Neuronal stem cell (in vitro differentiated cells): Measurements from ENCODE around the gene FIGNL1.

ENCODE experiments used
- DNase-seq: peaks from one replicate; pipeline ENCODE4 v3.0.0-alpha.2; 2013; ENCODE audit warnings: low spot score
- H2AFZ ChIP-seq: one replicate; pipeline ENCODE4 v1.6.1; 2013; ENCODE audit warnings: mild to moderate bottlenecking, low read length, inconsistent platforms
- H2AK5ac ChIP-seq: 2 replicates; pipeline ENCODE4 v1.6.1; 2013; ENCODE audit warnings: low read depth, mild to moderate bottlenecking, inconsistent platforms, low read length, moderate library complexity, mixed read lengths
- H2BK120ac ChIP-seq: 2 replicates; pipeline ENCODE4 v1.6.1; 2013; ENCODE audit warnings: low read depth, mild to moderate bottlenecking, inconsistent platforms, low read length, moderate library complexity, mixed read lengths
- H2BK12ac ChIP-seq: one replicate; pipeline ENCODE4 v1.6.1; 2013; ENCODE audit warnings: low read length, inconsistent platforms
- H2BK15ac ChIP-seq: 2 replicates; pipeline ENCODE4 v1.6.1; 2013; ENCODE audit warnings: mild to moderate bottlenecking, low read length, inconsistent platforms, mixed read lengths
- H2BK5ac ChIP-seq: one replicate; pipeline ENCODE4 v1.6.1; 2013; ENCODE audit warnings: inconsistent platforms, mild to moderate bottlenecking, low read length, moderate library complexity
- H3K14ac ChIP-seq: one replicate; pipeline ENCODE4 v1.6.1; 2013; ENCODE audit warnings: low read length, inconsistent platforms
- H3K18ac ChIP-seq: 2 replicates; pipeline ENCODE4 v1.6.1; 2013; ENCODE audit warnings: low read length, inconsistent platforms
- H3K23ac ChIP-seq: 2 replicates; pipeline ENCODE4 v1.6.1; 2013; ENCODE audit warnings: low read depth, mild to moderate bottlenecking, mixed read lengths, low read length, inconsistent platforms; ENCODE audit not compliant: poor library complexity
- H3K27ac ChIP-seq: replicated peaks from 3 replicates; pipeline ENCODE4 v1.5.1; 2013; ENCODE audit warnings: low read length, inconsistent platforms
- H3K27me3 ChIP-seq, 3 experiments: 2 replicates each; pipeline ENCODE4 v1.6.1; 2013; ENCODE audit warnings: low read length in 3 of 3, mild to moderate bottlenecking in 2 of 3, inconsistent platforms in 1 of 3, low read depth in 1 of 3, mixed read lengths in 1 of 3, moderate library complexity in 1 of 3; ENCODE audit not compliant: control insufficient read depth in 3 of 3, insufficient read depth in 3 of 3
- H3K36me3 ChIP-seq, 2 donors: replicated peaks in 1 of 2; 2 replicates each; pipeline ENCODE4 v1.6.1; 2013; ENCODE audit warnings: low read length in 2 of 2; ENCODE audit not compliant: control insufficient read depth in 2 of 2, insufficient read depth in 2 of 2
- H3K4ac ChIP-seq: 2 replicates; pipeline ENCODE4 v1.6.1; 2013; ENCODE audit warnings: inconsistent platforms, mild to moderate bottlenecking, low read length, moderate library complexity
- H3K4me1 ChIP-seq, 2 donors: 1 replicate in 1 of 2; 2 replicates in 1 of 2; pipeline ENCODE4 v1.6.1; 2013; ENCODE audit warnings: low read length in 2 of 2, low read depth in 1 of 2; ENCODE audit not compliant: control insufficient read depth in 2 of 2, insufficient read depth in 1 of 2
- H3K4me2 ChIP-seq: one replicate; pipeline ENCODE4 v1.6.1; 2013; ENCODE audit warnings: mild to moderate bottlenecking, low read length, inconsistent platforms; ENCODE audit not compliant: insufficient read depth, poor library complexity, severe bottlenecking
- H3K4me3 ChIP-seq, 2 donors: 2 replicates each; pipeline ENCODE4 v1.5.1; 2013; ENCODE audit warnings: low read length in 2 of 2, mild to moderate bottlenecking in 2 of 2, inconsistent platforms in 1 of 2, moderate library complexity in 1 of 2
- H3K79me1 ChIP-seq: one replicate; pipeline ENCODE4 v1.6.1; 2013; ENCODE audit warnings: low read depth, mild to moderate bottlenecking, inconsistent platforms, low read length, moderate library complexity
- H3K9ac ChIP-seq: one replicate; pipeline ENCODE4 v1.6.1; 2013; ENCODE audit warnings: mild to moderate bottlenecking, low read depth, low read length, inconsistent platforms; ENCODE audit not compliant: poor library complexity
- H3K9me3 ChIP-seq, 2 donors: replicated peaks in 1 of 2; 2 replicates each; pipeline versions ENCODE3 to v1.6.1; 2013; ENCODE audit warnings: low read length in 2 of 2, mild to moderate bottlenecking in 2 of 2, inconsistent platforms in 1 of 2, low read depth in 1 of 2, mixed read lengths in 1 of 2, moderate library complexity in 1 of 2; ENCODE audit not compliant: control insufficient read depth in 2 of 2, insufficient read depth in 1 of 2
- H4K8ac ChIP-seq: one replicate; pipeline ENCODE4 v1.6.1; 2013; ENCODE audit warnings: low read depth, mild to moderate bottlenecking, inconsistent platforms, low read length, moderate library complexity
- H4K91ac ChIP-seq: one replicate; pipeline ENCODE4 v1.6.1; 2013; ENCODE audit warnings: low read length, low read depth, mild to moderate bottlenecking, inconsistent platforms; ENCODE audit not compliant: poor library complexity
- WGBS, 2 donors: extraction: QIAGEN DNeasy Blood & Tissue Kit; methylation state at CpG; one replicate each; pipeline ENCODE4 v1.1.7; 2013; ENCODE audit warnings: missing lambda C conversion rate in 2 of 2, mixed read lengths in 1 of 2; ENCODE audit not compliant: insufficient read length in 2 of 2, insufficient replicate concordance in 1 of 2; ENCODE audit errors: extremely low coverage in 2 of 2; 5-methylcytosine and 5-hydroxymethylcytosine counted together

The FIGNL1 gene

GRCh38 chr7:50413561-50413960 is 36.6 kb downstream of the FIGNL1 start:
- Histone ChIP-seq H2BK5ac (no peak overlapping the region), H2BK12ac (no peak overlapping the region), H2AK5ac (no peak overlapping the region), H3K4me1 (no peaks in the 10 kb centered on the region), H2BK15ac (no peak overlapping the region), H2AFZ (no peak overlapping the region), H3K4me2 (no peak overlapping the region), H3K79me1 (no peaks in the 10 kb centered on the region), H3K23ac (no peak overlapping the region), H3K4me3 (peak overlapping the region in 1 of 2 donors; percentile 31), H3K4ac (no peak overlapping the region), H3K18ac (peak overlapping the region; percentile 67), H4K8ac (no peak overlapping the region), H3K36me3 (no peaks in the 10 kb centered on the region), H3K27ac (no peak overlapping the region), H3K9ac (no peak overlapping the region), H2BK120ac (no peak overlapping the region), H4K91ac (no peak overlapping the region), H3K27me3 (peaks cover 0 to 2% (median 0%) of the 10 kb centered on the region in 3 experiments), H3K9me3 (no peaks in the 10 kb centered on the region), H3K14ac (no peak overlapping the region)
- no CpG with 5 or more reads among the region's 7 CpGs for WGBS, 2 donors
- no peak for DNase-seq

- H3K4me2 ChIP-seq: no peak overlapping the region
- no peak overlapping the region for H4K91ac ChIP-seq
- no peak overlapping the region for H3K27ac ChIP-seq
- no peak overlapping the region for H2BK12ac ChIP-seq
- H2AFZ ChIP-seq: no peak overlapping the region
- H2BK120ac ChIP-seq: no peak overlapping the region
- H3K4ac ChIP-seq: no peak overlapping the region
- no peak overlapping the region for H3K18ac ChIP-seq
- no peak overlapping the region for H2BK15ac ChIP-seq
- no peaks in the 10 kb centered on the region for H3K9me3 ChIP-seq
- DNase-seq: no peak
- WGBS, 2 donors: no CpG with 5 or more reads among the region's 4 CpGs
- no peak overlapping the region for H3K14ac ChIP-seq
- peaks cover 0 to 6% (median 0%) of the 10 kb centered on the region in 3 experiments for H3K27me3 ChIP-seq
- no peak overlapping the region for H3K9ac ChIP-seq
- H3K4me3 ChIP-seq: no peak overlapping the region
- H3K36me3 ChIP-seq: no peaks in the 10 kb centered on the region
- no peak overlapping the region for H3K23ac ChIP-seq
- no peaks in the 10 kb centered on the region for H3K79me1 ChIP-seq
- H4K8ac ChIP-seq: no peak overlapping the region
- peak overlapping the region; percentile 67 for H2AK5ac ChIP-seq
- H2BK5ac ChIP-seq: no peak overlapping the region
- H3K4me1 ChIP-seq: no peaks in the 10 kb centered on the region
Observed at GRCh38 chr7:50412973-50413372, 37.2 kb downstream of the FIGNL1 start.

- H3K18ac ChIP-seq: no peak overlapping the region
- no peak overlapping the region for H3K4ac ChIP-seq
- no peak overlapping the region for H4K8ac ChIP-seq
- H3K4me2 ChIP-seq: no peak overlapping the region
- no peak overlapping the region for H3K23ac ChIP-seq
- no peaks in the 10 kb centered on the region for H3K9me3 ChIP-seq
- H2BK5ac ChIP-seq: no peak overlapping the region
- no peaks in the 10 kb centered on the region for H3K79me1 ChIP-seq
- no peak for DNase-seq
- no peaks in the 10 kb centered on the region for H3K4me1 ChIP-seq
- H3K14ac ChIP-seq: no peak overlapping the region
- H3K27me3 ChIP-seq: peaks cover 0 to 6% (median 0%) of the 10 kb centered on the region in 3 experiments
- H2BK120ac ChIP-seq: no peak overlapping the region
- no peak overlapping the region for H3K9ac ChIP-seq
- no peak overlapping the region for H2AK5ac ChIP-seq
- H2BK15ac ChIP-seq: no peak overlapping the region
- H3K4me3 ChIP-seq: no peak overlapping the region
- WGBS, 2 donors: no CpG with 5 or more reads among the region's 6 CpGs
- no peak overlapping the region for H2BK12ac ChIP-seq
- no peaks in the 10 kb centered on the region for H3K36me3 ChIP-seq
- H4K91ac ChIP-seq: no peak overlapping the region
- no peak overlapping the region for H3K27ac ChIP-seq
- H2AFZ ChIP-seq: no peak overlapping the region
Observed at GRCh38 chr7:50411332-50411731, 38.8 kb downstream of the FIGNL1 start.

GRCh38 chr7:50409856-50410745 is 40.0 kb downstream of the FIGNL1 start:
- H2AK5ac ChIP-seq: peak overlapping the region; percentile 8
- H3K27ac ChIP-seq: no peak overlapping the region
- H3K4ac ChIP-seq: no peak overlapping the region
- no peak for DNase-seq
- no peaks in the 10 kb centered on the region for H3K4me1 ChIP-seq
- H4K91ac ChIP-seq: no peak overlapping the region
- H2AFZ ChIP-seq: no peak overlapping the region
- no peak overlapping the region for H3K14ac ChIP-seq
- H3K9ac ChIP-seq: no peak overlapping the region
- no peak overlapping the region for H3K23ac ChIP-seq
- WGBS, 2 donors: no CpG with 5 or more reads among the region's 17 CpGs
- H3K36me3 ChIP-seq: no peaks in the 10 kb centered on the region
- H3K27me3 ChIP-seq: peaks cover 0 to 3% (median 0%) of the 10 kb centered on the region in 3 experiments
- peak overlapping the region; percentile 38 for H3K18ac ChIP-seq
- H4K8ac ChIP-seq: no peak overlapping the region
- H2BK5ac ChIP-seq: peak overlapping the region; percentile 62
- no peak overlapping the region for H2BK15ac ChIP-seq
- H3K4me2 ChIP-seq: no peak overlapping the region
- H3K9me3 ChIP-seq: no peaks in the 10 kb centered on the region
- no peak overlapping the region for H2BK120ac ChIP-seq
- H3K4me3 ChIP-seq: no peak overlapping the region
- H2BK12ac ChIP-seq: no peak overlapping the region
- H3K79me1 ChIP-seq: no peaks in the 10 kb centered on the region
